ENCODE measurements around the gene NLGN1.

NLGN1 gene

DNA sequence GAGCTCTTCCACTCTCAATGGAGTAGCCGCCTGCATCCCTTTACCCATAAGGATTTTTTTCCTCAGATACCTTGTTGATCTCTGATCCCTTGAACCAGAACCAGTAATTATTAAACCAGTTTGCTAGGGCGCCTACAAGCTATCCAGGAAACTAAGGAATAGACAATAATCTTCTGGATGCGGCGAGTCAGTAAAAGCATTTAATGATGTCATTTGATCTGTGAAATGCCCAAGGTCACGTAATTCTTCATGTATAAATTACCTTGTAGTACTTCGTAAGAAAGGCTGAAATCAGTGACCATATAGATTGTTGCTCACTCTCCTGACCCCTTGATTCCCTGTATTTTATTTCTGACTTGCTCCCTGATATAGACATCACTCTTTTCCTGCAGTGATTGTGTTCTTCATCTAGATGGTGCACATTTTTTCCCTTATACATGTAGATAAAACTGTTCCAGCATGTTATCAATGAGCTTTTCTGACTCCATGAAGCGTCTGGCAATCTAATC, 913.0 kb downstream of the NLGN1 start:
- no peak for DNase-seq

DNA sequence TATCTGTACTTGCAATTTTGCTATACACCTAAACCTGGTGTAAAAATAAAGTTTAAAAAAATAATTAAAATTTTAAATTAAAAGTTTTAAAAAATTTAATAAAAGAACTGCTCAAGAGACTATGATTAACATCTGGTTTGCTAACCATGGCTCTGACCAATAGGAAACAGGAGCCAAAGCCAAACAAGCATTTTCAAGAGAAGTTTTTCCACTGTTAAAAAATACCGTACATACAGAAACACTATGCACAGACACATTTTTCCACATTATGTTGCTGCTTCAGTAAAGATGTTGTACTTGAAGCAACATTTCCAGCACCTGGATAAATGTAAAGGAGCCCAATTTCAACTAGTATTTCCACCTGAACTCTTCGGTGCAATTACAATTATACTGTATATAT, 917.7 kb downstream of the NLGN1 start:
- no peak for DNase-seq

- DNase-seq: no peak
Observed at GRCh38 chr3:174317005-174317404, 919.5 kb downstream of the NLGN1 start.

- no peak for DNase-seq
Observed at GRCh38 chr3:174318181-174318580, 920.6 kb downstream of the NLGN1 start.

GRCh38 chr3:174321548-174321947, 924.0 kb downstream of the NLGN1 start:
- no peak for DNase-seq

DNA sequence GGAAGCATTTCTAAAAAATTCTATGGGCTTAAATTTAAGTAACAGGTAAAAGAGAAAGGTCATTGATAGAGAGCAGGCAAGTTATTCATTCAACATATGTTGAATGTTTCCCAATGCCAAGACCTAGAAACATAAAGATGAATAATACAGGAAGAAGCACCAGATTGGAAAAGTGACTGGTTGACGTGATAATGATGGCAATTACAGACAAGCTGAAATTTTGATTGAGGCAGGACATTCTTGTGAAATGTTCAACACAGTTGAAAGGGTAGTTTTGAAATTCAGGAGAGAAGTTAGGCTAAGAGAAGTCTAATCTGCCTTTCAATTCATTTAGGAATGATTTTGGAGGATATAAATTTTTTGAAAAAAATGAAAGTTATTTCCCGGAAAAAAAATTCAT, 925.2 kb downstream of the NLGN1 start:
- no peak for DNase-seq

GRCh38 chr3:174325171-174325570, 927.6 kb downstream of the NLGN1 start:
- DNase-seq: no peak

GRCh38 chr3:174325834-174326700, 928.5 kb downstream of the NLGN1 start:
- peak; percentile 25 for DNase-seq

DNA sequence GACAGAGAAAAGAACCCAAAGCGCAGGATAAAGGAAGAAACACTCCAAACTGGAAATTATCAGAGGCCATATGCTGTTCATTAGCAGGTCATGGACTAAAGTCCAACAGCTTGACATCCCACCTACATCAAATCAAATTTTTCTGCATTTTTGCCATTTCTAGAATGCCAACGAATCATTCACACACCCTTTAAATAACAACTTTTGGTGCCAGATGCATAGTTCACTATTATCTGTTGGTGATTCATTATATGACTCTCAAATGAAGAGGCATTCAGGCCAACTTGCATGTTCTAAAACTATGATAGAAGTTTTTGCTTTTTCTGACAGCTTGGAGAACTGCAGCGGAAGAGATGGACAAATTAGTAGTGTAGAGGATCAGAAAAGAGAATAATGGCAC, 931.8 kb downstream of the NLGN1 start:
- DNase-seq: no peak

DNA sequence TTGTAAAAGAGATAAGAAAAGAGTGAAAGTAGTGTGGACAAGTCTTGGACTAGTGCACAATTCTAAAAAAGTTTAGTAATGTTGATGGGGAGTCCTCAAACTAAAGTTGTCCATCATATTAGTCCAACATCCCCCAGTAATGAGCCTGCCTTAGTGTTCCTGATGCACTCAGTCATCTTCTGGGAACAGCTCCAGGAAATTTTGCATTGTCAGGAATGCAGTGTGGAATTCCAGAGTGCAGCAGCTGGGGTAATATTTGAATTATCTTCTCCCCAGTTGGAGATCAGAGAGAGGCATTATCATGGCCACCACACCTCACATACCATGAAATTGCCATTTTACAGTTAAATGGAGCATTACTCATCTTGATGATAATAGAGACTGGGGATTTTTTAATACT, 932.8 kb downstream of the NLGN1 start:
- DNase-seq: peak; percentile 47

DNA sequence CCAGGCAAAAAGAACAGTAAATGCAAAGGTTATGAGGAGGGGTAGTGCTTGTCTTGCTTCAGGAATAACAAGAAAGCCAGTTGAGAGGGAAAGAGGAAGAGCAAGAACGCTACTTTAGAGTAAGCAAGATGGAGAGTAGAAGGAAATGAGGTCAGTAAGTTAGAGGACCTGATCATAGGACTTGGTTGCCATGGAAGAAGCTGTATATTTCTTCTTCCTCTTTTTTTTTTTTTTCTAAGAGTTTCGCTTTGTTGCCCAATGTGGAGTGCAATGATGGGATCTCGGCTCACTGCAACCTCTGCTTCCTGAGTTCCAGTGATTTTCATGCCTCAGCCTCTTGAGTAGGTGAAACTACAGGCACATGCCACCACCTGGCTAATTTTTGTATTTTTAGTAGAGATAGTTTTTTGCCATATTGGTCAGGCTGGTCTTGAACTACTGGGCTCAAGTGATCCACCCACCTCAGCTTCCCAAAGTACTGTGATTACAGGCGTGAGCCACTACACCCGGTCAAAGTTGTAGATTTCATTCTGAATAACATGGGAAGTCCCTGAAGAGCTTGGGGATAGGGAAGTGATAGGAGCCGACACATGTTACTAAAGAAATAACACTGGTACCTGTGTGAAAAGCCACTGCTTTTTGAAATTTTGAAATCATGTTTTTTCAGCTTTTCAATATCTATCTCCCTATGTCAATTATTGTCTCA, 933.7 kb downstream of the NLGN1 start:
- no peak for DNase-seq

GRCh38 chr3:174332391-174332790, 934.8 kb downstream of the NLGN1 start:
- DNase-seq: no peak

GRCh38 chr3:174333640-174334039, 936.1 kb downstream of the NLGN1 start:
- no peak for DNase-seq

- no peak for DNase-seq
Observed at GRCh38 chr3:174334111-174334510, 936.6 kb downstream of the NLGN1 start.

DNA sequence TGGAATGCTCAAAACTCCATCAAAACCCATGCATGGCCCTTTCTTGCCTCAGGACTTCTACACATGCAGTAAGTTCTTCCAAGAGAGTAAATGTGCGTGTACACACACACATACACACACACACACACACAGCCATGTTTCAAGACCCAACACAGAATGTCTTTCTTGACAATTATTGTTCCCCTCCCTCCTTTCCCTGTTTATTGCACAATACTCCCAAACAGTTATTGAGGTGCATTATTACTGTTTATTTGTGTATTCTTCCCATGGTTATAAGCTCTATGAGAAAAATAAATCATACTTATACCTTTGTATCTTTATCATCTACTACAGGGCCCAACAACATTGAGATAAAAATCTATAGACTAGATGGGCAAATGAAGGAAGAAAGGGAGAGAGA, 937.8 kb downstream of the NLGN1 start:
- no peak for DNase-seq

DNA sequence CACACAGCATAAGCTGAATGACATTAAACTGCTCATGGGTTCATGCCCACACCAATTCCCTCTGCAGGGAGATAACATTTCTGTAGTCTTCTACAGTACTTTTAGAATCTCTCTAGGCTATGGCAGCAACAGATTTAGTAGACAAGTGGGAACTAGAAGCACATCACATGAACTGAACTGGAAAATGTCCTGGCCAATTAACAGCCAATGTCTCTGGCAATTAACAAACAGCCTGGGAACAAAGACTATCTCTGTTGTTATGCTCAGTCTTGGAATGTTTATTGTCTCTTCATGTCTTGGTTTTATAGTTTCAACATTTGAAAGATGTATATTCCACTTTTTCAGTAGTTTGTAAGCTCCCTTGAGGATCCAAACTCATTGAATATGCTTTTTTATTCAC, 938.4 kb downstream of the NLGN1 start:
- no peak for DNase-seq
